Urothelium cell line (cell line): ENCODE results near the gene MCM5.
"Not testable (repeated sequence)": the region's sequence is repeated elsewhere in the genome, so short reads cannot be mapped to it uniquely, and the experiment has no call there.

Source experiments
- DNase-seq: peaks from one replicate; pipeline ENCODE4 v3.0.0; 2011; ENCODE audit warnings: low spot score, mixed read lengths
- FAIRE-seq: peaks from 2 replicates; lab custom pipeline; 2011; peaks lifted over from hg19 to GRCh38; lab: Jason Lieb, UNC

The MCM5 gene

GRCh38 chr22:35467681-35468434 is 67.9 kb downstream of the MCM5 start:
- DNase-seq (no peak), FAIRE-seq (no peak)

GRCh38 chr22:35470903-35471321 is 71.0 kb downstream of the MCM5 start:
- peak; percentile 82 for FAIRE-seq

DNA sequence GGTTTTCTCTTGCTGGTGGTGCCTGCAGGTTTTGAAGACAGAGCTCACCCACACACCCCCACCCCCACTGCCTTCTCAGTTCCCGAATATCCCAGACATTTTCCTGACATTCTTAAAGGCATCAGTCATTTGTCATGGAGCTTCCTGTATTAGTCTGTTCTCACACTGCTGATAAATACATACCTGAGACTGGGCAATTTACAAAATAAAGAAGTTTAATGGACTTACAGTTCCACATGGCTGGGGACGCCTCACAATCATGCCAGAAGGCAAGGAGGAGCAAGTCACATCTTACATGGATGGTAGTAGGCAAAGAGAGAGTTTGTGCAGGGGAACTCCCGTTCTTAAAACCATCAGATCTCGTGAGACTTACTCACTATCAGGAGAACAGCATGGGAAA is 71.6 kb downstream of the MCM5 start:
- peak; percentile 42 for DNase-seq
- FAIRE-seq = not testable (repeated sequence)

More at GRCh38 chr22:35470903-35471321, 71.0 kb downstream of the MCM5 start:
- peak; percentile 81 for DNase-seq

DNA sequence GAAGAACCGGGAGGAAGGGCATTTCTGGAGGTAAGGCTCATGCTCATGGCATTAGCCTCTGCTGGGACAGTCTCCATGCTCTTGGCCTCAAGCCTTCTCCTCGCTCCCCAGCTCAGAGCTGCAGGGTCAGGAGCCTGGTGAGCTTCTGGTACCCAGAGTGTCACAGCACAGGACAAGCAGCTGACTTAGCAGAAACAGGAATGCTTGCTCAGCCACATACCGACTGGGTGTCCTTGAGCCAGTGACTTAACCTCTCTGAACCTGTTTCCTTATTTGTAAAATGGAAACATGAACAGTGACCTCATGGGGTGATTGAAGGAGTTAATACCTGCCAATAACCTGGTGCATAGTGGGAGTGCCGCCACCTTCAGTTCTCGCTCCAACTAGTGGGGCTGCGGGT is 72.5 kb downstream of the MCM5 start:
- FAIRE-seq (peak; percentile 13), DNase-seq (no peak)

DNA sequence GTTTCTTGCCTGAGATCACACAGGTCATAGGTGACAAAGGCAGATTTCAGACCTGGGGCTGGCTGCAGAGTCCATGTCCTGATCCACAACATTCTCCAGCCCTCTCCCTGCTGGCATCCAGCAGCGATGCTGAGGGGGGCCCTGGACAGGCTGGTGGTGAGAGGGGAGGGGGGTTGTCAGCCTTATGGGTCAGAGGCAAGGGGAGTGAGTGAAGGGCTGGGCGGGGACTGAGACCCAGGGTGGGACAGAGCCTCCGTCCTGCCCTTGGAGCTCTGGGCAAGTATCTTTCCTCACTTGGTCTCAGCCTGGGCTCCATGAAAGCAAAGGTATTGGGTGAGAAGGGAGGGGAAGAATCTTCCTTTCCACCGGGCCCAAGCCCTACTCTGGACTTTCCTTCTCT is 74.0 kb downstream of the MCM5 start:
- no peak for FAIRE-seq

More for the DNA sequence above, 74.0 kb downstream of the MCM5 start:
- DNase-seq = no peak
